ENCODE data around the gene EFNB2. TPM values are rescaled to one million over a fixed set of nuclear protein-coding genes. Genes with fewer than 3 reads are reported as not detected.

The EFNB2 gene
- total and polyA plus RNA-seq, 2 of the 13 experiments (the other 11 are each of a cell fraction or from before 2014, with no cell fraction given), result 0.11 to 0.20 TPM

DNA sequence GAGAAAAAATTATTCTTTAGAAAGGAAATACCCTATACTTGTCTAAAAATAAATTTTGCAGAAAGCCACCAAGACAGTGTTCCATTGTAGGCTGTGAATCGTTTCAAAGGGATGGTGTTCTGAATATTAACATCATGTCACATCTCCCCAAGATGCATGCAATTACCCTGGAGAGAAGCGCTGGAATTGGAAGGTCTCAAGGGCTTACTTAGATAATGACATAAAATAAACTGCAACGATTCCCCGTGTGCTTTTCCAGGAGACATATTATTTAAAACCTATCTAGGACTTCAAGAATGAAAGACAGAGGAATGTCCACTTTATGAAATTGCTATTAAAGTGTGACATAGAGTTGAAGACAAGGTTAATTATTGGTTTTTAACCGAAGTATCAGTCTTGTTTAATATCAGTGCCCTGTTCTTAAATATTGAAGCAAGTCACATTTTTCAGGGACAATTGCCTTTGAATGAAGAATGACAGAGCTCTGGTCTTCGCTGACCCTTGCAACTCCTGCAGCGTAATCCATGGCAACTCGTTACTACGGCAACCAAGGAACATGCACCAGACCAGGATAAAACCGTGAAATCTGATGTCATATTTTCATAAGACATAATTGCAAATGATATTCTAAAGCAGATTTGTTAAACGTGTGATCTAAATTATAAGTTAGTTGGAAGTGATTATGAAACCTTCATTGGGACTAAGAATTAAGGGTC is 91.7 kb downstream of the EFNB2 start (continued):
- TF ChIP-seq, protein P1, sequence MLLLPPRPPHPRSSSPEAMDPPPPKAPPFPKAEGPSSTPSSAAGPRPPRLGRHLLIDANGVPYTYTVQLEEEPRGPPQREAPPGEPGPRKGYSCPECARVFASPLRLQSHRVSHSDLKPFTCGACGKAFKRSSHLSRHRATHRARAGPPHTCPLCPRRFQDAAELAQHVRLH (CRISPR knock-in tag; IDR thresholded peaks at IDR 0.05; ENCODE audit: borderline replicate concordance, low read depth), result no peak
- TF ChIP-seq AGO1 (IDR thresholded peaks at IDR 0.05; ENCODE audit: low read depth, low read length, poor library complexity, severe bottlenecking), result no peak
- no peak for TF ChIP-seq KDM3A (CRISPR knock-in tag; IDR thresholded peaks at IDR 0.05; ENCODE audit: low read depth)
- no peak for TF ChIP-seq ZNF282 (IDR thresholded peaks at IDR 0.05; ENCODE audit: partially characterized antibody)
- no peak for TF ChIP-seq ZBTB25 (CRISPR knock-in tag; IDR thresholded peaks at IDR 0.05)
- TF ChIP-seq ZBTB20 (CRISPR knock-in tag; IDR thresholded peaks at IDR 0.05; ENCODE audit: borderline replicate concordance, low read depth), result no peak
- no peak for TF ChIP-seq ZNF260 (CRISPR knock-in tag; IDR thresholded peaks at IDR 0.05; ENCODE audit: borderline replicate concordance, low read depth)
- no peak for TF ChIP-seq PTBP1 (IDR thresholded peaks at IDR 0.05; ENCODE audit: low read depth, low read length, poor library complexity, severe bottlenecking)

GRCh38 chr13:106440866-106441265 is 94.6 kb downstream of the EFNB2 start:
- H3K9ac ChIP-seq (ENCODE audit: insufficient read depth, low read depth, low read length), result no peak overlapping the region
- H3K27me3 ChIP-seq (ENCODE audit: control insufficient read depth in 1 of 2, insufficient read depth in 2 of 2, low read length in 2 of 2), result peaks cover 0 to 2% of the 10 kb centered on the region in 2 experiments; a peak in 1 of 5 replicates
- H4K20me1 ChIP-seq (ENCODE audit: insufficient read depth, low read length), result no peaks in the 10 kb centered on the region
- in situ Hi-C loops (cut with HindIII; ENCODE audit: extremely low pct_ligation_motif_present, low pct_unique_long_range_greater_than_20kb) (no loop called here), intact Hi-C loops (cut with micrococcal nuclease; ENCODE audit: unreplicated experiment) (no loop called here)
- FAIRE-seq, result no peak
- no peak for TF ChIP-seq STAG1 (CRISPR knock-in tag; IDR thresholded peaks at IDR 0.05)
- no peak for TF ChIP-seq SETDB1 (CRISPR knock-in tag; IDR thresholded peaks at IDR 0.05; ENCODE audit: borderline replicate concordance)
- no peak for TF ChIP-seq SMAD3 (CRISPR knock-in tag; IDR thresholded peaks at IDR 0.05)
- TF ChIP-seq BRF2 (CRISPR knock-in tag; IDR thresholded peaks at IDR 0.05), result no peak
- no peak for TF ChIP-seq KDM4B (CRISPR knock-in tag; IDR thresholded peaks at IDR 0.05)
- TF ChIP-seq ZSCAN29 (CRISPR knock-in tag; conservative IDR thresholded peaks at IDR 0.05), result no peak
- TF ChIP-seq ZNF274 (CRISPR knock-in tag; IDR thresholded peaks at IDR 0.05), result no peak
- TF ChIP-seq ZNF235 (CRISPR knock-in tag; IDR thresholded peaks at IDR 0.05; ENCODE audit: borderline replicate concordance), result no peak
- H3K4me2 ChIP-seq (ENCODE audit: low read depth, low read length), result no peak overlapping the region
- H3K27ac ChIP-seq (ENCODE audit: extremely low read length, insufficient read depth, low read length), result no peak overlapping the region
- DNase-seq (ENCODE audit: low spot score), result no peak
- H3K4me3 ChIP-seq (replicated peaks in 1 of 3; ENCODE audit: insufficient read depth in 1 of 3, low read depth in 2 of 3, low read length in 3 of 3), result no peak overlapping the region
- 2% methylated on average over 2 of the region's 2 CpGs for WGBS (ENCODE audit: low lambda C conversion rate)
- POLR2A ChIA-PET, result no interaction called here
- no TSS peak for BruUV-seq (replicated peaks)
- no peak for ATAC-seq
- H3K36me3 ChIP-seq (replicated peaks in 1 of 2; ENCODE audit: control insufficient read depth in 1 of 2, insufficient read depth in 2 of 2, low read length in 2 of 2), result no peaks in the 10 kb centered on the region
- no peak overlapping the region for H2AFZ ChIP-seq (ENCODE audit: low read length)
- H3K9me3 ChIP-seq (ENCODE audit: low read length), result no peaks in the 10 kb centered on the region
- H3K4me1 ChIP-seq (ENCODE audit: insufficient read depth, low read length), result no peaks in the 10 kb centered on the region
- H3K79me2 ChIP-seq (ENCODE audit: insufficient read depth, low read length), result no peaks in the 10 kb centered on the region
- CTCF ChIA-PET (ENCODE audit: low intra/inter-chr PET ratio, low total read pairs), result no interaction called here
